DND-41 (cell line): ENCODE results near the gene MYBL2.
"Not testable (repeated sequence)": the region's sequence is repeated elsewhere in the genome, so short reads cannot be mapped to it uniquely, and the experiment has no call there.

ENCODE experiments used
- ATAC-seq: fragments of 200-7000 bp; cut with Tn5 transposase; 3 replicates; pipeline ENCODE4 v1.9.1; 2021; ENCODE audit warnings: low read depth; ENCODE audit not compliant: insufficient read depth
- DNase-seq: peaks from one replicate; pipeline ENCODE4 v3.0.0-alpha.2; 2020
- H2AFZ ChIP-seq: 2 replicates; pipeline ENCODE4 v1.6.0; 2012; ENCODE audit warnings: low read depth, low read length
- H3K27ac ChIP-seq: 2 replicates; pipeline ENCODE4 v1.5.1; 2012; ENCODE audit warnings: low read length, inconsistent platforms
- H3K27me3 ChIP-seq: fragments of 200-600 bp; sonication (generic); 2 replicates; pipeline ENCODE4 v1.6.0; 2012; ENCODE audit warnings: low read length, mild to moderate bottlenecking, inconsistent platforms; ENCODE audit not compliant: insufficient read depth, poor library complexity
- H3K36me3 ChIP-seq: 2 replicates; pipeline ENCODE4 v1.5.1; 2012; ENCODE audit warnings: low read length, inconsistent platforms; ENCODE audit not compliant: insufficient read depth
- H3K4me1 ChIP-seq: 2 replicates; pipeline ENCODE4 v1.5.1; 2012; ENCODE audit warnings: mild to moderate bottlenecking, low read length; ENCODE audit not compliant: insufficient read depth
- H3K4me2 ChIP-seq: 2 replicates; pipeline ENCODE4 v1.6.0; 2012; ENCODE audit warnings: mild to moderate bottlenecking, moderate library complexity, low read length, inconsistent platforms; ENCODE audit not compliant: insufficient read depth
- H3K4me3 ChIP-seq, 2 experiments: fragments of 200-600 bp in 1 of 2; shearing (Covaris generic) in 1 of 2; 2 replicates each; pipeline ENCODE4 v1.5.1; 2012 to 2016; ENCODE audit warnings: inconsistent platforms in 2 of 2, low read length in 2 of 2, mild to moderate bottlenecking in 2 of 2, low read depth in 1 of 2, moderate library complexity in 1 of 2
- H3K79me2 ChIP-seq: 2 replicates; pipeline ENCODE4 v1.6.0; 2012; ENCODE audit warnings: low read length, inconsistent platforms; ENCODE audit not compliant: insufficient read depth
- H3K9ac ChIP-seq: 2 replicates; pipeline ENCODE4 v1.6.0; 2012; ENCODE audit warnings: low read depth, mild to moderate bottlenecking, inconsistent platforms, low read length, moderate library complexity
- H3K9me3 ChIP-seq: 2 replicates; pipeline ENCODE4 v1.5.1; 2012; ENCODE audit warnings: low read length, moderate library complexity, mild to moderate bottlenecking, inconsistent platforms; ENCODE audit not compliant: insufficient read depth, severe bottlenecking
- H4K20me1 ChIP-seq: 2 replicates; pipeline ENCODE4 v1.6.0; 2012; ENCODE audit warnings: low read length; ENCODE audit not compliant: insufficient read depth
- CTCF ChIP-seq: IDR thresholded peaks from 2 replicates; pipeline ENCODE4 v1.5.1; 2012; ENCODE audit warnings: borderline replicate concordance, low read length, moderate library complexity, mild to moderate bottlenecking; ENCODE audit not compliant: poor library complexity, severe bottlenecking; ENCODE audit errors: extremely low read depth
- EZH2 ChIP-seq: IDR thresholded peaks from 3 replicates; pipeline ENCODE4 v1.6.1; 2012; ENCODE audit warnings: borderline replicate concordance, low read depth, mild to moderate bottlenecking, moderate library complexity, low read length, inconsistent platforms; ENCODE audit not compliant: severe bottlenecking

Gene MYBL2

GRCh38 chr20:43752561-43753301 is 85.8 kb downstream of the MYBL2 start:
- ATAC-seq (no peak), DNase-seq (no peak)
- TF ChIP-seq CTCF, result no peak
- TF ChIP-seq EZH2, result no peak
- Histone ChIP-seq H3K36me3 (no peaks in the 10 kb centered on the region), H2AFZ (no peak overlapping the region), H3K79me2 (no peaks in the 10 kb centered on the region), H3K4me3 (no peak overlapping the region), H4K20me1 (no peaks in the 10 kb centered on the region), H3K4me2 (no peak overlapping the region), H3K9ac (no peak overlapping the region), H3K4me1 (peaks cover 22% of the 10 kb centered on the region), H3K9me3 (no peaks in the 10 kb centered on the region), H3K27ac (no peak overlapping the region), H3K27me3 (no peaks in the 10 kb centered on the region)

GRCh38 chr20:43755390-43755789 is 88.5 kb downstream of the MYBL2 start:
- no peak for DNase-seq
- H3K9ac ChIP-seq, result no peak overlapping the region
- H3K27me3 ChIP-seq, result peaks cover 4% of the 10 kb centered on the region
- H3K36me3 ChIP-seq, result no peaks in the 10 kb centered on the region
- no peak for ATAC-seq
- H3K4me1 ChIP-seq, result peaks cover 18% of the 10 kb centered on the region
- no peaks in the 10 kb centered on the region for H3K9me3 ChIP-seq
- no peaks in the 10 kb centered on the region for H3K79me2 ChIP-seq
- H3K27ac ChIP-seq, result no peak overlapping the region
- no peaks in the 10 kb centered on the region for H4K20me1 ChIP-seq
- no peak overlapping the region for H2AFZ ChIP-seq
- TF ChIP-seq EZH2 (no peak), CTCF (no peak)
- H3K4me2 ChIP-seq, result no peak overlapping the region
- no peak overlapping the region for H3K4me3 ChIP-seq

- H3K4me2 ChIP-seq, result no peak overlapping the region
- H3K4me3 ChIP-seq, result no peak overlapping the region
- no peak for DNase-seq
- H3K27me3 ChIP-seq, result peaks cover 4% of the 10 kb centered on the region
- no peak for TF ChIP-seq CTCF
- no peak for TF ChIP-seq EZH2
- ATAC-seq, result no peak
- no peaks in the 10 kb centered on the region for H4K20me1 ChIP-seq
- no peaks in the 10 kb centered on the region for H3K79me2 ChIP-seq
- no peak overlapping the region for H3K27ac ChIP-seq
- no peaks in the 10 kb centered on the region for H3K36me3 ChIP-seq
- H3K4me1 ChIP-seq, result peaks cover 16% of the 10 kb centered on the region
- no peak overlapping the region for H2AFZ ChIP-seq
- H3K9me3 ChIP-seq, result no peaks in the 10 kb centered on the region
- no peak overlapping the region for H3K9ac ChIP-seq
Observed at GRCh38 chr20:43755851-43756250, 88.9 kb downstream of the MYBL2 start.

GRCh38 chr20:43757888-43758287 is 91.0 kb downstream of the MYBL2 start:
- not testable (repeated sequence) for H3K27ac ChIP-seq, H3K9ac ChIP-seq, H3K36me3 ChIP-seq, H2AFZ ChIP-seq, H3K4me3 ChIP-seq, DNase-seq, H3K4me1 ChIP-seq, ATAC-seq, H4K20me1 ChIP-seq, H3K9me3 ChIP-seq, H3K27me3 ChIP-seq, H3K79me2 ChIP-seq, H3K4me2 ChIP-seq
